ENCODE data around the gene BCL2L1. TPM values are rescaled to one million over a fixed set of nuclear protein-coding genes. Genes with fewer than 3 reads are reported as not detected.

The BCL2L1 gene
- total RNA-seq (2022; extraction: Qiagen RNA extraction), result 276 to 351 TPM (median 289 TPM) in 5 replicates

GRCh38 chr20:31722257-31723068 is at the start of gene BCL2L1:
Gene BCL2L1 (minus strand): TSS chr20:31722868. CDS start chr20:31722218, 650 bp downstream.

GRCh38 chr20:31738729-31739549 is 16.3 kb upstream of the BCL2L1 start, which contains the start of gene TPX2:
Gene TPX2 (plus strand): TSS chr20:31739290. CDS start chr20:31757477, 18,187 bp downstream.

GRCh38 chr20:31637660-31638059 is 85.0 kb downstream of the BCL2L1 start, which contains the start of gene COX4I2:
Gene COX4I2 (plus strand): TSS chr20:31637912. CDS start chr20:31639018, 1,106 bp downstream.

Other genes with a start within 250 kb of the BCL2L1 start
- 0.38 to 1.1 TPM (median 0.76 TPM) in 3 of 5 replicates, not detected in the others for gene DEFB124, start 247.7 kb downstream of the BCL2L1 start, total RNA-seq (2022; extraction: Qiagen RNA extraction)
- 0.67 to 0.99 TPM (median 0.78 TPM) in 5 replicates for gene REM1, start 247.6 kb downstream of the BCL2L1 start, total RNA-seq (2022; extraction: Qiagen RNA extraction)
- 201 to 262 TPM (median 242 TPM) in 5 replicates for gene HM13, start 208.4 kb downstream of the BCL2L1 start, total RNA-seq (2022; extraction: Qiagen RNA extraction)
- 338 to 530 TPM (median 447 TPM) in 5 replicates for gene ID1, start 117.6 kb downstream of the BCL2L1 start, total RNA-seq (2022; extraction: Qiagen RNA extraction)
- not detected in 5 replicates for gene COX4I2, start 85.0 kb downstream of the BCL2L1 start, total RNA-seq (2022; extraction: Qiagen RNA extraction)
- gene TPX2, start 16.4 kb upstream of the BCL2L1 start, total RNA-seq (2022; extraction: Qiagen RNA extraction), result 97.7 to 131 TPM (median 102 TPM) in 5 replicates
- gene MYLK2, start 96.5 kb upstream of the BCL2L1 start, total RNA-seq (2022; extraction: Qiagen RNA extraction), result 0.52 to 0.66 TPM (median 0.58 TPM) in 5 replicates
- gene FOXS1, start 122.7 kb upstream of the BCL2L1 start, total RNA-seq (2022; extraction: Qiagen RNA extraction), result 0.20 to 0.42 TPM (median 0.39 TPM) in 5 replicates
- 0.39 to 1.0 TPM (median 0.83 TPM) in 5 replicates for gene DUSP15, start 147.7 kb upstream of the BCL2L1 start, total RNA-seq (2022; extraction: Qiagen RNA extraction)
- gene TTLL9, start 147.8 kb upstream of the BCL2L1 start, total RNA-seq (2022; extraction: Qiagen RNA extraction), result 0.05 to 0.18 TPM (median 0.08 TPM) in 5 replicates
- gene PDRG1, start 229.2 kb upstream of the BCL2L1 start, total RNA-seq (2022; extraction: Qiagen RNA extraction), result 28.9 to 32.9 TPM (median 30.7 TPM) in 5 replicates
- 0.01 to 0.02 TPM in 2 of 5 replicates, not detected in the others for gene XKR7, start 245.3 kb upstream of the BCL2L1 start, total RNA-seq (2022; extraction: Qiagen RNA extraction)